ENCODE measurements around the gene MYRFL.

DNA sequence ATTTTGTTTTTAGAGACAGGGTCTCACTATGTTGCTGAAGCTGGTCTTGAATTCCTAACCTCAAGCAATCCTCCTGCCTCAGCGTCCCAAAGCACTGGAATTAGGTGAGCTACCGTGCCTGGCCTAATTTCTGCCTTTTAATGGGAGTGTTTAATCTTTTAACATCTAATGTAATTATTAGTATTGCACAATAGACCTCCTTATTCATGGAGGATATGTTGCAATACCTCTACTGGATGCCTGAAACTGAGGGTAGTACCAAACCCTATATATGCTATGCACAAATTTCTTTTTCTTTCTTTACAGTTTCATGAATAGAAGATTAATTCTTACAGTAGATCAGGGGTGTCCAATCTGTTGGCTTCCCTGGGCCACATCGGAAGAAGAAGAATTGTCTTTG, 47.8 kb downstream of the MYRFL start:
- TF ChIP-seq, protein P1, sequence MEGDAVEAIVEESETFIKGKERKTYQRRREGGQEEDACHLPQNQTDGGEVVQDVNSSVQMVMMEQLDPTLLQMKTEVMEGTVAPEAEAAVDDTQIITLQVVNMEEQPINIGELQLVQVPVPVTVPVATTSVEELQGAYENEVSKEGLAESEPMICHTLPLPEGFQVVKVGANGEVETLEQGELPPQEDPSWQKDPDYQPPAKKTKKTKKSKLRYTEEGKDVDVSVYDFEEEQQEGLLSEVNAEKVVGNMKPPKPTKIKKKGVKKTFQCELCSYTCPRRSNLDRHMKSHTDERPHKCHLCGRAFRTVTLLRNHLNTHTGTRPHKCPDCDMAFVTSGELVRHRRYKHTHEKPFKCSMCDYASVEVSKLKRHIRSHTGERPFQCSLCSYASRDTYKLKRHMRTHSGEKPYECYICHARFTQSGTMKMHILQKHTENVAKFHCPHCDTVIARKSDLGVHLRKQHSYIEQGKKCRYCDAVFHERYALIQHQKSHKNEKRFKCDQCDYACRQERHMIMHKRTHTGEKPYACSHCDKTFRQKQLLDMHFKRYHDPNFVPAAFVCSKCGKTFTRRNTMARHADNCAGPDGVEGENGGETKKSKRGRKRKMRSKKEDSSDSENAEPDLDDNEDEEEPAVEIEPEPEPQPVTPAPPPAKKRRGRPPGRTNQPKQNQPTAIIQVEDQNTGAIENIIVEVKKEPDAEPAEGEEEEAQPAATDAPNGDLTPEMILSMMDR (IDR thresholded peaks at IDR 0.05): no peak
- TF ChIP-seq POLR2AphosphoS5 (IDR thresholded peaks at IDR 0.05) (no peak), POLR2A (IDR thresholded peaks at IDR 0.05) (no peak), EP300 (IDR thresholded peaks at IDR 0.05) (no peak)

Data from gastroesophageal sphincter (tissue), 3 donors.